Measurements from ENCODE around the gene SNX5.

The SNX5 gene

DNA sequence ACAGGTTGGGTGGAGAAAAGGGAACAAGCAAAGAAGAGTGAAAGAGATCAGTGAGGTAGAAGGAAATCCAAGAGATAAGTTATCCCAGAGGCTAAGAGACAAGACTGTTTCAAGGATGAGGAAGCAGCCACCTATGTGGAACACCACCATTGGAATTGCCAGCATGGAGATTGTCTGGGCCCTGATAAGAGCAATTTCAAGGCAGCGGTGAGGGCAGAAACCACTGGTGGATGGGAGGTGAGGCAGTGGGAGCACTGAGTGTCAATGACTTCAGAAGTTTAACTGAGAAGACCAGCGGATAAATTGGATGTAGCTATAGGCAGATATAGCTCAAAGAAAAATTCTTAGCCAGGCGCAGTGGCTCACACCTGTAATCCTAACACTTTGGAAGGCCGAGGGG, 56.7 kb downstream of the SNX5 start:
- DNase-seq, result no peak

DNA sequence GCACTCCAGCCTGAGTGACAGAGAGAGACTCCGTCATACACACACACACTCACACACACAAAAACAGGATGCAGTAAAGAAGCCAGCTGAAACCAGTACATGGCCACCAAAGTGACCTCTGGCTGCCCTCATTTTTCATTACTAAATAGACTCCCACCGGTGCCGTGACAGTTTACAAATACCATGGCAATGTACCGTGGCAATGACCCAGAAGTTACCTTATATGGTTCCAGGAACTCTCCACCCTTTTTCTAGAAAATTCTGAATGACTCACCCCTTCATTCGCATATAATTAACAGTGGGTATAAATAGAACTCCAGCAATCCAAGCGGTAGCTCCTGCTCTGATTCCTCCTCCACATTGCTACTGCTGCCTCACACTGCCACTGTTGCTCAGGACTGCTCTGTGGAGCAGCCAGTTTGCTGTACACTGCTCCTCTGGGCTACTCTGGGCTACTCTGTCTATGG, 57.7 kb downstream of the SNX5 start:
- peak in 1 of 2 donors; percentile 28 for DNase-seq

DNA sequence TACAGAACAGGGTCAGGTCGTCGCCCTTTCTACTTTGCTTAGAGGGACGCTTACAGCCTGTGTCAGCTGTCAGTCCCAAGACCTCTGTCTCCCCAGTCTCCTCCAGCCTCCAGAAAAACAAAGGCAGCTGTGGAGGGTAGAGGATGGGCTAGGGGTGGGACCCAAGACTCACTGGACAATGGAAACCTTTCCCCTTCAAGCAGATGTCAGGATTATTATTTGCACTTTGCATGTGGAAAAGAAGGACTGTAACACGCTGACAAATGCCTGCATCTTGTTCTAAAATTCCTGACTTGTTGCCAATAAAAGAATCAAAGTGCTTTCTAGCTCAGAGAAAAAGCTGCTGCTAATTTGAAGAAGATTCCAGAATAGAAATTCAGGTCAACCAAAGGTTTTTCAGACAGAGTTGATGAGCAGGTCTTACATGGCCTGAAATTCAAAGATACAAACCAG, 58.7 kb downstream of the SNX5 start:
- DNase-seq, result no peak

DNA sequence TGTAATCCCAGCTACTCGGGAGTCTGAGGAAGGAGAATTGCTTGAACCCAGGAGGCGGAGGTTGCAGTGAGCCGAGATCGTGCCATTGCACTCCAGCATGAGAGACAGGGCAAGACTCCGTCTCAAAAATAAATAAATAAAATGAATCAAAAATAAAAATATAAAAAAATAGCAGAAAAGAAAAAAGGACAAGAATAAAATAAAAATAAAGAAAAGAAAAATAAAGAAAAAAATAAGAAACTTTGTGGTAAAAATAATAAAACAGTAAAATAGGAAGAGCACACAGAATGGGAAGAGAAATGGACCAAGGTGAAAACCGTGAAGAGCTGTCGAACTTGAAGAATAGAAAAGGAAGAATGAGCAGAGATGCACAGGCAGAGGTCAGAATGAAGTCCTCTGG, 63.0 kb downstream of the SNX5 start:
- no peak for DNase-seq

DNA sequence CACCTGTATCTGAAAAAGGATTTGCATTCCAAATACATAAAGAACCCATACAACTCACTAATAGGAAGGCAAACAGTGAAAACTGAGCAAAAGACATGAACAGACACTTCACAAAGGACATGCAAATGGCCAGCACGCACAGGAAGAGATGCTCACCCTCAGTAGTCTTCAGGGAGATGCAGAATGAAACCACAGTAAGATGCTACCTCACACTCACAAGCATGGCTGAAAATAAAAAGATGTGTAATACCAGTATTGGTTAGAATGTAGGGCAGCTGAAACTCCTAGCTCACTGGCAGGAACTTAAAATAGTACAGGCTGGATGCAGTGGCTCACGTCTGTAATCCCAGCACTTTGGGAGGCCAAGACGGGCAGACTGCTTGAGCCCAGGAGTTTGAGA, 64.6 kb downstream of the SNX5 start:
- no peak for DNase-seq

DNA sequence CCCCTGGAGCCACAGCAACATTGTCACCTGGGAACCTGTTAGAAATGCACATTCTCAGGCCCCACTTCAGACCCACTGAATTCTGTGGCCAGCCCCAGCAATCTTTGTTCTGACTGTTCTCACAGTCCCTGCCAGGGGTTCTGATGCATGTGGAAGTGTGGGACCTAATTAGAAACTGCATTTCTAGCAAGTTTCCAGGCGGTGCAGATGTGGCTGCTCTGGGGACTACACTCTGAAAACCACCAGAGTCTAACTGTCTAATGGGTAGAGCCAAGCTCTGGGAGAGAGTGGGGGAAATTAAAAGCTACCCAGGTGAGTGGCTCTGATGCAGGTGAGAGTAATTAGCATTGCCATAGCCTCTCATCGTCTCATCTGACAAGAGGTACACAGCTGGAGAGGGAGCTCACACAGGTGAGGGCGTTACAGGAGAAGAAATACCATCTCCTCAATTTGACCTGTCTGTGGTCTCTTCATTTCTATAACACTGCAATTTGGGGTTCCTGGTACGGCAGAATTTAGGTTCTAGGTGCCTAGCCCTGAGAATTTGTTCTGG, 66.0 kb downstream of the SNX5 start:
- no peak for DNase-seq

DNA sequence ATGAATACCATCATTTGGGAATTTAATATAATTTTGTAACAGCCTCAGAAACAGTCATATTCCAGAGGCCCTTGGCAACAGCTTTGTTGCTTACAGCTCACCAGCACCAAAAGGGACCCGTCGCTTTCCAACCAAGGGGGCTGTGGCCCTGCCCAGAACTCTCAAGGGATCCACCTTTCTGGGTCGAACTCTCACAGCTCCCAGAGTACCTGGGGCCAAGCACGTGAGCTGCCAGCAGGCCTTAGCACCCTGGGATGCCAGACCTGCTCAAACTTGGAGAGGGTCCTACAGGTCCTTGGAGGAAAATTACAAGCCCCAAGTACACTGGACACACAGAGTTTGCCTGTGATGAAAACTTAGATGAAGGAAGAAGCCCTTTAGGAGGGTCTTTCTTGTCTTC, 66.6 kb downstream of the SNX5 start:
- no peak for DNase-seq

DNA sequence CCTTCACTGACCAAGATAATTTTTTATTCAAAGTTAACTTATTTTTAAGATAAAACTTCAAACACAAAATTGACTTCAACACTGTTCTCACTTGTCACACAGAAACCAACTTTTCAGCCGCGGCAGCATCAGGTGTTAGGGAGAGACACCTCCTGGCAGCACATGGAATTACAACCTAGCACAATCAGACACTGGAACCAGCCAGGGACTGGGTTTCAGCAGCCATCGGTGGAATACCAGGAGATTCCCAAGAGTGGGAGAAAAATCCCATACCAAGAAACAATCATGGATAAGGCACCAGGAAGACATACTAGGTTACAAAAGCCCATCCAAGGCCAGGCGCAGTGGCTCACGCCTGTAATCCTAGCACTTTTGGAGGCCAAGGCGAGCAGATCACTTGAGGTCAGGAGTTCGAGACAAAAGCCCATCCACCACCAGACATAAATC, 70.0 kb downstream of the SNX5 start:
- peak; percentile 70 for DNase-seq

DNA sequence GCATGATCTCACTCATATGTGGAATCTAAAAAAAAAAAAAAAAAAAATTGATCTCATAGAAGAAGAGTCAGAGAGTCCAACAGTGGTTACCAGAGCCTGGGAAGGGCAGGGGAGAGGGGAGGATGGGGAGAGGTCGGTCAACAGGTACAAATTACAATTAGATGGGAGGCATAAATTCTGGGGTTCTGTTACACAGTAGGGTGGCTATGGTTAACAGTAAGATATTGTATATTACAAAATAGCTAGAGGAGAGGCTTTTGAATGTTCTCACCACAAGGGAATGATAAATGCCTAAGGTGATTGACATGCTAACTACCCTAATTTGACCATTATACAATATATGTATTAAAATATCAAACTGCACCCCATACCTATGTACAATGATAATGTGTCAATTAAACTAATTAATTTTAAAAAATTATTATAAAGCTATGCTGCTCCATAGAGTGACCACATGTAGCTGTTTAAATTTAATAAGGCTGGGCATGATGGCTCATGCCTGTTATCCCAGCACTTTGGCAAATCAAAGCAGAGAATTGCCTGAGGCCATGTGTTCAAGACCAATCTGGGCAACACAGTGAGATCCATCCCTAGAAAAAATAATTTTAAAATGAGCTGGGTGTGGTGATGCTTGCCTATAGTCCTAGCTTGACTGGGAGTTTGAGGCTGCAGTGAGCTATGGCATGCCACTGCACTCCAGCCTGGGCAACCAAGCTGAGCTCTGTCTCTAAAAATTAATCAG, 70.9 kb downstream of the SNX5 start:
- DNase-seq, result no peak

DNA sequence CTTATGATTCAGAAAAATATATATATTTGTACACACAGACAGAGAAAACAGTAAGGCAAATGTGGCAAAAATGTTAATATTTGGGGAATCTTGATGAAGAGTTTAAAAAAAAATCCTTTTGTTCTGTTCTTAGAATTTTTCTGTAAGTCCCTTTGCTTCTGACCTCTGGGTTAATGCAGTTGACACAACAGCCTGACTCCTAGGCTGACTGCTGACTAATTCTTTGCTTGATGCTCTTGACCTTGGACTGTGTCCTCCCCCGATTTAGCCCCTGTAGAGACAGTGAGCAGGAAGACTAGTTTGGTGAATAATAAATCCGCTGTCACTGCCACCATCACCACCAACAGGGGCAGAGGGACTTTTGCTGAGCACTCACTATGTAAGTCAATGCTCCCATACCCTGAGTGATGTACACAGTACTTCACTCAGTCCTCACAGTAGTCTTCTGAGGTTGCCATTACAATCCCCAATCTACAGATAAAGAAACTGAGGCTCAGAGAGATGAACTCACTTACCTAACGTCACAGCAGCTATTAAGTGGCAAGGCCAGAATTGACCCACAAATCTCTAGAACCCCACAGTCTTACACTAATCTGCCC, 71.7 kb downstream of the SNX5 start:
- DNase-seq, result no peak

DNA sequence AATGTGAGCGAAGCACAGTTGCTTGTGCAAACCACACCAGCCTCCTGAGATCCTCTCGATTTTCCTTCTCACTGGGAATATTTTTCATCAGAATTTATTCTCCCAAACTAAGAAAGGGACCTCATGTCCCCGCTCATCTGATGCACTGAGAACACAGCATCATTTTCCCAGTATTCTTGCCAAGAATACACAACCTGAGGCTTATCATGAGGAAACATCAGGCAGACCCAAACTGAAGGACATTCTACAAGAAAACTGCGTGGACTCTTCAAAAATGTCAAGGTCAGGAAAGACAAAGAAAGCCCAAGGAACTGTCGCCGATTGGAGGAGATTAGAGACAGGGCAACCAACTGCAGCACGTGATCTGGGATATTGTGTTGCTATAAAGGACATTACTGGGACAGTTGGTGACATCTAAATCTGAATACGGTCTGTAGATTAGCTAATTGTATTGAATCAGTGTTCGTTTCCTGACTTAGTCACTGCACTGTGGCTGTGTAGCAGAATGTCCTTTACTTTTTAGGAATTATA, 72.3 kb downstream of the SNX5 start:
- no peak for DNase-seq

DNA sequence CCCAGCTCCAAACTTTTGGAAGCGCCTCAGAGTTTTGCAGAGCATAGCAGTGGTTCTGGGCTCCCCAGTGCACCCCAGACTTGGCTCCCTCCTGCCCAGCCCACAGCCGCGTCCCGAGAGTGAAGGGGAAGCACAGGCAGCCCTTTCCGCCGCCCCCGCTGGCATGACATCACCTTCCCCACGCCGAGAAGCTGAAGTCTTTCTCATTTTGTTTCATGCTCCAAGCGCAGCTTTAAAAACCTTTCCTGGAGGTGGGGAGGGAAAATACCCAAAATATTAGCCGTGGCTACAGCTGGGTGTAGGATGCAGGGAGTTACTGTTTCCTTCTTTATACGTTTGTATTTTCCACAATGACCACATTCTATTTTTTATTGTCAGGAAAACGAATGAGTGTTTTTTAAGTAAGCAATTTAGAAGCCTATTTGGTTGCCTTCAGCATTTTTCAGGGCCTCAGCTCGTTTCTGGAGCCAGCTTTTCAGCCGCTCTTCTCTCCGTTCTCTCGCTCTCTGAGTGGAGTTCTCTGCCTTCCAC, 72.9 kb downstream of the SNX5 start:
- peak in 1 of 2 donors; percentile 56 for DNase-seq

DNA sequence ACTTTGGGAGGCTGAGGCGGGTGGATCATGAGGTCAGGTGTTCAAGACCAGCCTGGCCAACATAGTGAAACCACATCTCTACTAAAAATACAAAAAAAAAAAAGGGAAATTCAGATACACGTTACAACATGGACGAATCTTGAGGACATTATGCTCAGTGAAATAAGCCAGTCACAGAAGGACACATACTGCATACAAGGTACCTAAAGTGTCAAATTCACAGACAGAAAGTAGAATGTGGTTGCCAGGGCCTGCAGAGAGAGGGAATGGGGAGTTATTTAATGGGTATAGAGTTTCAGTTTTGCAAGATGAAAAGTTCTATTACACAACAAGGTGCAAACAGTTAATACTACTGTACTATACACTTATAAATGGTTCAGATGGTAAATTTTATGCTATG, 75.1 kb downstream of the SNX5 start:
- DNase-seq, result no peak

DNA sequence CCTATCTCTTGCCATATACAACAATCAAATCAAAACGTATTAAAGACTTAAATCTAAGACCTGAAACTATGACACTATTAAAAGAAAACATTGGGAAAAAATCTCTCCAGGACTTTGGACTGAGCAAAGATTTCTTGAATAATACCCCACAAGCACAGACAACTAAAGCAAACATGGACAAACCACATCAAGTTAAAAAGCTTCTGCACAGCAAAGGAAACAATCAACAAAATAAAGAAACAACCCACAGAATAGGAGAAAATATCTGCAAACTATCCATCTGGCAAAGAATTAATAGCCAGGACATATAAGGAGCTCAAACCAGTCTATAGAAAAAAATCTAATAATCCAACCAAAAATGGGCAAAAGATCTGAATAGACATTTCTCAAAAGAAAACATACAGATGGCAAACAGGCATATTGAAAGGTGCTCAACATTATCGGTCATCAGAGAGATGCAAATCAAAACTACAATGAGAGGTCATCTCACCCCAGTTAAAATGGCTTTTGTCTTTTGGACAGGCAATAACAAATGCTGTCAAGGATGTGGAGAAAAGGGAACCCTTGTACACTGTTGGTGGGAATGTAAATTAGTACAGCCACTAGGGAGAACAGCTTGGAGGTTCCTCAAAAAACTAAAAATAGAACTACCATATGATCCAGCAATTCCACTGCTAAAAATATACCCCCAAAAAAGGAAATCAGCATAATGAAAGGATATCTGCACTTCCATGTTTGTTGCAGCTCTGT, 76.2 kb downstream of the SNX5 start:
- no peak for DNase-seq
